Posterior cingulate gyrus (tissue), 11 donors: ENCODE results near the gene CHEK1.
"Not testable (repeated sequence)": the region's sequence is repeated elsewhere in the genome, so short reads cannot be mapped to it uniquely, and the experiment has no call there.

Experiments used
- DNase-seq, 10 donors: peaks; one replicate each; pipeline versions ENCODE4 v3.0.0 to v3.0.0-alpha.2; 2020 to 2021; ENCODE audit warnings: mixed read lengths in 3 of 10
- intact Hi-C: fragments of 100-400 bp; cut with DNase I; formaldehyde crosslinking; loops from one replicate; pipeline ENCODE4 v1.15.1; 2023

Gene CHEK1

DNA sequence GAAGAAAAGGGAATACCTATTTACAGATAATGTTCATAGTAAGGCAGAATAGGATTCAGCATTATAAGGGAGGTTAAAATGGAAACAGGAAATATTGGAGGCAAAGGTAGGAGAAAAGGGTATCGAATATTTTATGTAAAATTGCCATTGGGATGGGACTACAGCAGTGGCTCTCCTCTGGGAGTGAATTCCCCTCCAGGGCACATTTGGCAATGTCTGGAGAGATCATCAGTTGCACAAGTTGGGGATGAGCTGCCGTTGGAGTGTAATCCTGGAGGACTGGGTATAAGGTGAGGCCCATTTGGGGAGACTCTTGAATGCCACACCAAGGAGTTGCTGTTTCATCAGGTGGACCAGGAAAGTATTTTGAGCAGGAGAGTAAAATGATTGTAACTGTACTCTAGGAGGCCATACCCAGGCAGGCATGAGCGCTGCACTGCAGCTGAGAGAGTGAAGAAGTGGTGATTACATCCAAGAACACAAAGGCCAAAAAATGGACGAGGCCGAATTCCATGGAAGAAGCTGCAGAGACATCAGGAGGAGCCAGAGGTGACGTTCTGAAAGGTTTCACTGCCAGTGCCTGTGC, 64.4 kb downstream of the CHEK1 start:
- DNase-seq, result peak in 1 of 10 donors; percentile 32
- intact Hi-C loops, result no loop called here

DNA sequence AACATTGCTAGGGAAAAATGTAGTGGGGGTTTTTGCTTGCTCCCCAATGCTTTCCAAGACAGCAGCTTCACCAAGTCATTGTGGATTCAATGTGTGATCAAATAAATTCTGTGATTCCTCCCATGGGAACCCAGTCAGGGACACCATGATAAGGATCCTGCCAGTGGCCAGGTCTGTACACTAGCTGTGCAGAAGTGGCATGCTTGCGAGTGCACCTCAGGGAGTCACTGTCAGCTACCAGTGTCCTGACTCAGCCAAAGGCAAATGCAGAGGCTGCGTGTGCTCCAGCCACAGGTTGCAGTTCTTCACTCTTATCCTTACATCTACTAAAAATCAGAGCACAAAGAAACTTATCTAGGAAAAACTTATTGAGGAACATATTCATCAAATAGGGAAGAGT, 65.0 kb downstream of the CHEK1 start:
- intact Hi-C loops, result no loop called here
- peak in 1 of 10 donors; percentile 54 for DNase-seq

DNA sequence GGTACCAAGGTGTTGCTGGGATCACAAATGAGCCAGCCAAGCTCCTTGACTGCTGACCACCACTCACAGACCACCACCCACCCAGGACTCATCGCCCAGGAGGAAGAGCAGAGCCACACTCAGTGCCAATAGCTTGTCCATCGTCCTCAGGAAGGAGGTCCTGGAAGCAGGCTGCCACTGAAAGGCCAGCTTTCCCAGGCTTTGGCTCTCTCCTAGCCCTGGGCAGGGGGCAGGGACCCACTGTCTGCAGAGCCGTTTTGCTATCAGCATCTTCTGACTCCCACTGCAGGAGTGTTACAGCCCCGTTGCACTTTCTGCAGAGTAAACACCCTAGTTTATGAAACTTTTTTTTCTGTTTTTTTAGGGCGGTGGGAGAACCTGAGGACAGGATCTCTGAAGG, 67.9 kb downstream of the CHEK1 start:
- intact Hi-C loops, result no loop called here
- no peak for DNase-seq

DNA sequence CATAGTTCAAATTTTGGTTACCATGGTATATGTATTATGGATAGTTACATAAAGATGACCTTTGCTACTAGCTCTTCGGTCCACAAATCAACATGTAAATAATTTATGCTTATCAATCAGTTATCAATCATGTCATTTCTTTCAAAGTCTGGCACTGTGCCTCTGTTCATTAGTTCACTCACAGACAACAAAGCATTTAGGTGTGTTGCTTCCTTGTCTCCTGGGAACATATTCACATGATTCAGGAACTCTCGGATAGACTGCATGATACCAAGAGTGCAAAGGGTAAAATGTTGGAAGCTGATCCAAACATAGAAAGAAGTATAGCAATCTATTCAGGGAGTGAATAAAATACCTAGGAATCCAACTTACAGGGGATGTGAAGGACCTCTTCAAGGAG, 70.0 kb downstream of the CHEK1 start:
- intact Hi-C loops, result no loop called here
- no peak for DNase-seq

DNA sequence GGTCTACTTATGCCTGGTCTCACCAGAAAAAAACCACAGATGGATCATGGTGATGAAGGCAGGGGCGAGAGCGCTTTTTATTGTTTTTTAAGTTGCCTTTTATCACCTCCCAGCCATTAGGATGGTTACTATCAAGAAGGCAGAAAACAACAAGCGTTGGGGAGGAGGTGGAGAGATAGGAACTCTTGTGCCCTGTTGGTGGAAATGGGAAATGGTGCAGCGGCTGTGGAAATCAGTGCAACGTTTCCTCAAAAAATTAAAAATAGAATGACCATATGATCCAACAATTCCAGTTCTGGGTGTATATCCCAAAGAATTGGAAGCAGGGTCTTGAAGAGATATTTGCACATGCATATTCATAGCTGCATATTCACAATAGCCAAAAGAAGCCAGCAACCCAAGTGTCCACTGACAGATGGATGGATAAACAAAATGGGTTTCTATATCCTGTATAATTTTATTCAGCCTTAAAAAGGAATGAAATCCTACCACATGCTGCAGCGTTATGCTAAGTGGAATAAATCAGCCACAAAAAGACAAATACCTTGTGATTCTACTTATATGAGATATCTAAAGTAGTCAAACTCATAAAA, 76.2 kb downstream of the CHEK1 start:
- no peak for DNase-seq
- intact Hi-C loops, result no loop called here

DNA sequence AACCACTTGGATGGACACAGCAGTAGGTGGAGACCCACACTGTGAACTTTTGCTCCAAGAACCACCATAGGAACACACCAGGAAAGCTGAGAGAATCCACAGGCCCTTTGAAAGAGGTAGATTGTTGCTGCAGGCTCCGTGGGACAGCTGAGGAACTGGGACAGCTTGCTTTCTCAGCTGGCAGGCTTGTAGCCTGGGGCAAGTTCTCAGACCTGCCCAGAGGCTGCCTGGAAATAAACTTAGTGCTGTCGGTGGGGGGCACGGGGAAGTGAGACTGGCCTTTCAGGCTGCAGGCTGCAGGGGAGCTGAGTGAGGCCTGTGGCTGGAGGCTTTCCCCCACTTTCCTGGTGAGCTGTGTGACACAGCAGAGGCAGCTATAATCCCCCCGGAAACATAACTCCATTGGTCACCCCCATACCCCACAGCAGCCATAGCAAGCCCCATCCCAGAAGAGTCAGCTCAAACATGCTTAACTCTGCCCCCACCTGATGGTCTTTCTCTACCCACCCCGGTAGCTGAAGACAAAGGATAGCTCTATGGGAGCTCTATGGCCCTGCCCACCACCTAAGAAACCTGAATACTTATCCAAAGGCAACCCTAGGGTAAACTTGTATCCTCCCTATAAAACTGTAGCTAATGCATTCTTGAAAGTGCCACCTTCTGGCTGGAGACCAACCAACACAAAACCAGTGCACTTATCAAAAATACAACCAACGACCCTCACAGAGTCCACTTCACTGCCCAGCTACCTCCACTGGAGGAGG, 77.1 kb downstream of the CHEK1 start:
- DNase-seq, result peak in 2 of 10 donors; percentile 52 to 84
- intact Hi-C loops, result no loop called here

DNA sequence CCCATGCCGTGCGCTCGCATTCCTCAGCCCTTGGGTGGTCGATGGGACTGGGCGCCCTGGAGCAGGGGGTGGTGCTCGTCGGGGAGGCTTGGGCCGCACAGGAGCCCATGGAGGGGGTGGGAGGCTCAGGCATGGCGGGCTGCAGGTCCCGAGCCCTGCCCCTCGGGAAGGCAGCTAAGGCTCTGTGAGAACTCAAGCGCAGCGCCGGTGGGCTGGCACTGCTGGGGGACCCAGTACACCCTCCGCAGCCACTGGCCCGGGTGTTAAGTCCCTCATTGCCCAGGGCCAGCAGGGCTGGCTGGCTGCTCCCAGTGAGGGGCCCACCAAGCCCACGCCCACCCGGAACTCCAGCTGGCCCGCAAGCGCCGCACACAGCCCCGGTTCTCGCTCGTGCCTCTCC, 79.7 kb downstream of the CHEK1 start:
- DNase-seq, result peak in 1 of 10 donors; percentile 47
- intact Hi-C loops, result not testable (repeated sequence)

DNA sequence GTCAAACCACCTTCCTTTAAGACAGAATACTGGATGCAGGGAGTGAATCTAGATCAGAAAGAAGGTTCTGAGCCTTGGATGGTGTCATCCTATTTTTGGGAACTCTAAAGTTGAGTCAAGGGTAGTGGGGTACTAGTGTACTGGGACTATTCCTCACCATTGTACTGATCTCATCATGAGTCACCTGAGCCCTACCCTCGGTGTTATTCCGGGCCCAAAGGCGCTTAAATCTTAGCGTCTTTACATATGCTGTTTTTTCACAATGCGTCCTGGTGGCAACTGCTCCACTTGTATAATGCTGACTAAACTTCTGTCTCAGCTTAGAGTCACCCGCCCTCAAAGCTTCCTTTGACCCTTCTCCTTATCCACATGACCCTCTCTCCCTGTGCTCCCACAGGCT, 95.8 kb downstream of the CHEK1 start:
- DNase-seq, result no peak
- intact Hi-C loops, result no loop called here

DNA sequence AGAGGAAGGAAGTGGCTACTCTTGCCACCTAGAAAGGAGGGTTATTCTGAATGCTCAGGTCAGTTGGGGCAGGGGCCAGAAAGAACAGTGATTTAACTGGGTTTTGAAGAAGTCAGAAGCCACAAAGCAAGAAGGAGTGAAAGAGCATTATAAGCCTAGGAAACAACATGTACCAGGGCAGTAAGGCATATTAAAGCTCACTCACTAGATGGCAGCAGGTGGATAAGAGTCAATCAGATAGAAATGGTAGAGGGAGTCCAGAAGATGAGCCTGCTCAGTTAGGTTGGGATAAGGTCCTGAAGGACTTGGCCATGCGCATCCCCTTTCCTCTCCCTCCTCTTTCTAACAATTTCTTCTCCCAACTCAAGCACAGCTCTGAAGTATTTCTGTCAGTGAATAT, 99.2 kb downstream of the CHEK1 start:
- intact Hi-C loops, result no loop called here
- no peak for DNase-seq
